Stromal cell of bone marrow (primary cell): Measurements from ENCODE around the gene LRP1B.
"Not testable (repeated sequence)": the region's sequence is repeated elsewhere in the genome, so short reads cannot be mapped to it uniquely, and the experiment has no call there.

Experiments used
- DNase-seq: peaks from one replicate; pipeline ENCODE4 v3.0.0-alpha.2; 2012; ENCODE audit warnings: low read depth

LRP1B gene

GRCh38 chr2:140603416-140603815, 1527.4 kb downstream of the LRP1B start:
- no peak for DNase-seq

DNA sequence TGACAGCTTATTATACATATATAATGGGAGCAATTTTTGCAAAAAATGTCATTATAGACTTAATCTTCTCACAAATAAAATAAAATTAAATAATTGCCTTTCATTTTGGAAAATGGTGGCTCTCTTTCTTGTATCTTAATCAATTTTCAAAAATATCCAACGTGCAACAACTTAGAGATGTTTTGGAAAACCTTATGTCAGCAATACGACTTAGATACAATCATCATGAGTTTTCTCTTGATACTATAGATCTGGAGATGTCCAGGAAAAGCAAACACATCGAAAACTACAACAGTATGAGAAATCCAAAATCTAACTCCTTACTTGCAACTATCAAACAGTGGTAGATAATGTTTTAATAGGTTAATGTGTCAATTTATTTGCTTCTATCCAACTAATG, 1529.0 kb downstream of the LRP1B start:
- no peak for DNase-seq

DNA sequence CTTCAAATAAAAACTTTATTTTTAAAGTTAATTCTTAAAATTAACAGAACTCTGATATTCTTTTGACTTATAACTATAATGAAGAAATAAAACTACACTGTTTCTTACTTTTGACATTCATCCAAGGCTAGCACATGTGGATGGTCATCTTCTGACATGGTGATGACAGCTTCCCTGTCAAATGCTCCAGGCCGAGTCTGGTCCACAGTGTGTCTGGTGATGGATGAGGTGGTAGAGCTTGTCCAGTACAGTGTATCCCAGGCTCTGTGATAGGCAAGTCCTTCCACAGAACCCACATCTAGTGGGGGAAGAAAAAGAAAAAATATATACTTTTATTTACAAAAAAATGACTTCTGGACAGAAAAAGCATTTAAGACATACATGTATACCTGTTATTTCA, 1529.5 kb downstream of the LRP1B start:
- no peak for DNase-seq

DNA sequence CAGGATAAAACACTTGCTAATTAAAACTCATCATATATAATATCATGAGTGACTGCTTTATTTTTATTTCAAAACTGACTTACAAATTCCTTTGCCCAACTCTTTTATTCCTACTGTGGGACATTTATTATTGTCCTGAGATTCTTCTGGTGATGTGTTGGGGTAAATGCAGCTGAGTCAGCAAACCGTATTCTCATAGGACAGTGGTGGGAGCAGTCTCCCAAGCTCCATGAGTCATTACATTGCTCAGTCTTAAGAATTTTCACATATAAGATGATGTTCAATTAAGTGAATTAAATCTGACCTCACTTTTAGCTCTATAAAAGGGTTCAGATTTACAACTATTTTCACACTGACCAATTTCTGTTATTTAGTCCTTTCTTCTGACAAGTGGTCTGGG, 1530.7 kb downstream of the LRP1B start:
- DNase-seq, result peak; percentile 65

- DNase-seq, result no peak
Measured at GRCh38 chr2:140597836-140598235, 1533.0 kb downstream of the LRP1B start.

DNA sequence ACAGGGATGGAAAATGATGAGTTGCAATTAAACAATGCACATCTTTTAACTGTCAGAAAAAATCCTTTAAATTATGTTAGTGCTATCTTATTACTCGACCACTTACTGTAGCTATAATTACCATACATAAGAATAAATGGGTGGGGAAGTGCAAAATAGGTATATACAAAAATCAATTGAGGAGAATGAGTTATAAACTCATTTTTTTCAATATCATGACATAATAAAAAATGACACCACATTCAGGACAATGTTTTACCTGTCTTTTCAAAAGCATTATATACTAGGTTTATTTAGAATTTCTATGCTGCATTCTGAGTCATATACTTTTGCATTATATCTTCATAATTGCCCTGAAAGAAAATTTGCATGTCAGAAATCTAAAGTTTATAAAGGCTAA, 1533.6 kb downstream of the LRP1B start:
- DNase-seq, result no peak

DNA sequence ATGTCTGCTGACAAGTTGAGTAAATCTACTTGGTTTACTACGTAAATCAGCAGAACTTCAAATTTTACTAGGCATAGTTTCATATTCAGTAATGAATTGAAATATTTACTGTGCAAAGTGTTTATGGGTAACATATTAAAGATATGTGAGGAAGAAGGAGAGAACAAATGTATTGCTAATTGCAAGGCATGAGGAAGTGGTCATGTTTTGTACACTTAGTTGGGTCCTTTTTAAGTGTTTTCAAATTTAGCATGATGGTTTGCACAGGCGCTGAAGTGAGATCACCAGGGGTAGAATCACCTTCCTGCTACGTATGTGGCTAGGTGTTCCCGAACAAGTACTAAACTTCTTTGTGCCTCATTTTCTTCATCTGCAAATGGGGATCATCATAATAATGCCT, 1534.4 kb downstream of the LRP1B start:
- DNase-seq, result no peak

DNA sequence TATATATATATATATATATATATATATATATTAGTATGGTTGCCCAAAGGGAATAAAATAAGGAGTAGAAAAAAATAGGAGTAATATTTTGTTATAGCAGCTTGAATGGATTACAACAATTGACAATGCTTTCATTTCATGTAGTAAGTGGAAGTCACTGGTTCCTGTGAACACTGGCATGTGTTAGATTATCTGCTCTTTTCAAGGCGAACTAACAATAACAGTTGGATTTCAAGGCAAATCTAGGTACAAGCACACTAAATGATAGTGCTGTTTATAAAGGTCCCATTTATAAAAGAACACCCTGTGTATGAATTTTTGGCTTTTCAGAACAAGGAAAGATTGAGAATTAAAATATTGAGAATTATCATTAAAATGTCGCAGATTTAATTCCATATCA, 1535.7 kb downstream of the LRP1B start:
- DNase-seq, result no peak

GRCh38 chr2:140593132-140593531, 1537.7 kb downstream of the LRP1B start:
- no peak for DNase-seq

GRCh38 chr2:140589696-140590095, 1541.1 kb downstream of the LRP1B start:
- no peak for DNase-seq

DNA sequence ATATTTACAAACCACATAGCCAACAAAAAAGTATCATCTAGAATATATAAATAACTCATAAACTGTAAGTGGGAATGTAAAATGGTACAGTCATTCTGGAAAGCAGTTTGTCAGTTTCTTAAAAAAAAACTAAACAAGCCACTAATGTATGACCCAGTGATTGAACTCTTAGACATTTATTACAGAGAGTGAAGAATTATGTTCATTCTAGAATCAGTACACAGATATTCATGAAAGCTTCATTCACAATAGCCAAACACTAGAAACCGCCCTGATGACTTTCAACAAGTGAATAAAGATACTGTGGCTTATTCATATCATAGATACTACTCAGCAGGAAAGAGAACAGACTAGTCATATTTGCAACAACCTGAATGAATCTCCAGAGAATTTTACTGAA, 1541.5 kb downstream of the LRP1B start:
- DNase-seq, result peak; percentile 12

- DNase-seq, result no peak
Measured at GRCh38 chr2:140586379-140586778, 1544.4 kb downstream of the LRP1B start.

DNA sequence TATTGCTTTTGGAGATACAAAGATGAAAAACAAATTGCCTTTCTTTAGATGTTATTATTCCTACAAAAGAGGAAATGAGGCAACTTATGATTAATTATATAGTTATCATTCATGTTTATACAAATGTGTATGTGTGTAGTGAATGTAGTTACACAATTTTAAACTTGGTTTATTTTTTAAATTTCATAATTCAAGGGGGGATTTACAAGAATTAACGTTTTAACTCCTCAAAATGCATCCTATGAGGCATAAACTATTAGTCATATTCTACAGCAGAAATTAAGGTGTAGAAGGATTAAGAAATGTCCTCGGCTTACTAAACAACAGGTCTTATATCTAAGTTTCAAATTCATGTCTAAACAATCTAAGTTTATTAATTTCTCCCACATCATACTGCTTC, 1545.8 kb downstream of the LRP1B start:
- DNase-seq, result no peak

- no peak for DNase-seq
Measured at GRCh38 chr2:140584471-140584870, 1546.3 kb downstream of the LRP1B start.

GRCh38 chr2:140580532-140581151, 1550.2 kb downstream of the LRP1B start:
- no peak for DNase-seq

DNA sequence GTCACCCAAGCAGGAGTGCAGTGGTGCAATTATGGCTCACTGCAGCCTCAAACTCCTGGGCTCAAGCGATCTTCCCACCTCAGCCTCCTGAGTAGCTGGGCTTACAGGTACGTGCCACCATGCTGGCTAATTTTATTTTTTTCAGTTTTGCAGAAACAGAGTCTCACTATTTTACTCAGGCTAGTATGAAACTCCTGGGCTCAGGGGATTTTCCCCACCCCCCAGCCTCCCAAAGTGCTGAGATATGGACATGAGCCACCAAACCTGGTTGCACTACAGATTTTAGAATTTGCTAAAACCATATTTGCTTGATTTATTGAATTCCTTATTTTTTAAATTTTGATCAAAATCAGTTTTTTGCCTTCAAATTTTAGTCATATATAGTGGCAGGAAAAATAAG, 1553.4 kb downstream of the LRP1B start:
- DNase-seq, result no peak

DNA sequence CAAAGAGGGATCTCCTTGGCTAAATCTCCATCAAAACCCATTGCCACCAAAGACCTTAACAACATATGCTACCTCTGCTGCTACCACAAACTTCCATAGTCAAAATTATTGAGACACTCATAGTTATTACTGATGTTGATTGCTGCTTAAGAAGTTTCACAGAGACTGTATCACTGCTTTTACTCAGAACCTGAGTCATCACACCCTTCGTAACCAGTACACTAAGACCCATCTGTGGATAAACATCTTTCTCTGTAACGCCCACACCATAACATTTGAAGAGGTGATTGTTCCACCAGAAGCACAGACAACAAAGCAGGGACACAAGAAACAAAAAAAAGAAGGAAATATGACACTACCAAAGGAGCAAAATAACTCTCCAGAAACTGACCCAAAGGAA, 1563.1 kb downstream of the LRP1B start:
- DNase-seq, result peak; percentile 1

DNA sequence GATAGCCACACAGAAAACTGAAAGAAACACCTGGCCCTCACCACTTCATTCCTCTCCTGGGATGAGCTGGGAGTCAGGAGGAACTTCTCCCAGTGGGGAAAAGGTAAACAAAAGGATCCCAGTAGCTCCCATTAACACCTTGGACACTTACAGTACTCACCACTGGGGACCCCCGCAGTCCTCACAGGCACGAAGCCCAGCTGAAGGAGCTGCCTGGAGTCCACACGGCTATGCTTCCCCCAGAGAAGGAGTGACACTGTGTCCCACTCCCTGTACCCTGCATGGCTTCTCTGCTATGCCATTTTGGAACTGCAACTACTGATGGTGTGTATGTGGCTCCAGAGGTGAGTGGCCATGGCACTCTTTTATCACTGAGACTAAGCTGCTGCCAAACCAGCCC, 1565.1 kb downstream of the LRP1B start:
- DNase-seq, result no peak

DNA sequence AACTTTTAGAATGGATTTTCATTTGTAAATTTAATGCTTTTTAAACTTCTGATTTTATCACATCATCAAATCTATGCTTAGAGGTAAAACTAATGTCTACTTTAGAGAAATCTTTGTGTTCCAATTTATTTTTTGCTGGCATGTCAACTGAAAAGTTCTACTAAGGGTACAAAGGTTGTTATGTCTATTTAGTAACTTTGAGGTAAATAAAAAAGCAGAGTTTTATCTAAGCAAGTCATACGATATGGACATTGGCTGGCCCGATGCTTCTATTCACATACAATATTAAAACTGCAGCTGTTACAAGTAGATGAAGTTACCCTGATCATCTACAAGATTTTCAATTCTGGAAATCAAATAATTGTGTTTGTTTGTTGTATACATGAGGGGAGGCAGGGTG, 1575.1 kb downstream of the LRP1B start:
- no peak for DNase-seq

DNA sequence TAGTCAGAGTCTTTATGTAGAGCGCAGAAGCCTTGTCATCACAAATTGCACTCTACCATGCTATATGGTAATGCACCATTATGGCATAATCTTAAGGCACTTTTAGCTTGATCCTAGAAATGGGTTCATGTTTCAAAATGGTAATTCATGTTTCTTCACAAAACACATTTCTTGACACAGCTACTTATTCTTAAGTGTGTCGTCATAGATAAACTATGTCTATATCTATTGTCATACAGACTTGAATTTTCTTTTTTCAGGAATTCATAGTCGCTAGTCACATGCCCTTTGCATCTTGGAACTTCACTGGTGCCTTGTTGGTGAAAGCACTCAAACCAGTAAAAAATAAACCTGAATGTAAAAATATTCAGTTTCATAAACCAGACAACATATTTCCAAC, 1578.2 kb downstream of the LRP1B start:
- DNase-seq, result no peak

DNA sequence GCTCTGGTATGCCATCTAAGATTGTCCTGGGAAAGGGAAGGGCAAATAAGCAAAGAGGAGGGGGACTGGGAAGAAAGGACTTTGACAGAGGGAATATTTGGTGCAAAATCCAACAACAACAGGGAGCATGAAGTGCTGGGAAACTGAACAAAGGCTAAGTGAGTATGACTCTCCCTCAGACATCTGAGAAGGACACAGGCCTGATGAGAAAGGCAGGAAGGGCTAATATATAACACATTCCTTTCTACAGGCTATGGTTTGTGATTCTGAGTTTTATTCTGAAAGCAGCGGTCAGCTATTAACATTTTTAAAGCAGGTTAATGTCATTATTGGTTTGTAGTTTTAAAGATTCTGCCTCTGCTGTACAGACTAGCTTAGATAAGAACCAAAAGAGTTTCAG, 1579.5 kb downstream of the LRP1B start:
- no peak for DNase-seq

DNA sequence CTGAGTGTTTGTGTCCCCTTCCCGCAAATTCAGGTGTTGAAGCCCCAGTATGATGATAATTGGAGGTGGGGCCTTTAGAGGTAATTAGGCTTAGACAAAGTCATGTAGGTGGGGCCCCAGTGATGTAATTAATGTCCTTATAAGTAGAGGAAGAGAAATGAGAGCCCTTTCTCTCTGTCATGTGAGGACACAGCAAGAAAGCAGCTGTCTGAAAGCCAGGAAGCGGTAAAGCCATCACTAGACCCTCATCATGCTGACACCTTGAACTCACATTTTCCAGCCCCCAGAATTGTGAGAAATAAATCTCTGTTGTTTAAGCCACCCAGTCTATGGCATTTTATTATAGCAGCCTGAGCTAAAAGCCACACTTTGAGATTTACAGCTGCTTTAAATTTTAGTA, 1580.0 kb downstream of the LRP1B start:
- DNase-seq, result no peak

GRCh38 chr2:140544769-140545168, 1586.0 kb downstream of the LRP1B start:
- not testable (repeated sequence) for DNase-seq

- no peak for DNase-seq
Measured at GRCh38 chr2:140542627-140543026, 1588.2 kb downstream of the LRP1B start.
